Endothelial cell of umbilical vein (primary cell): Measurements from ENCODE around the gene RELCH. TPM values are rescaled to one million over a fixed set of nuclear protein-coding genes. Genes with fewer than 3 reads are reported as not detected.

Experiments used
- BruUV-seq: library from RNA; stranded (reverse); fragments of 400-500 nt; replicated peaks from 2 replicates; lab custom pipeline; 2021; lab: Mats Ljungman, UMichigan
- CTCF ChIA-PET: fragments of 300-600, 350-600 bp; sonication (Branson Sonifier 250); formaldehyde crosslinking; loops from one replicate; lab custom pipeline; 2021; ENCODE audit warnings: antibody characterized with exemption, inconsistent platforms; lab: Charles Lee
- POLR2A ChIA-PET: fragments of 300-600, 350-600 bp; sonication (Branson Sonifier 250); formaldehyde crosslinking; loops from one replicate; lab custom pipeline; 2021; ENCODE audit warnings: antibody characterized with exemption, inconsistent platforms; lab: Charles Lee
- DNase-seq: peaks from one replicate; pipeline ENCODE4 v3.0.0-alpha.2; 2011; ENCODE audit warnings: low read depth, low spot score
- FAIRE-seq: peaks from 2 replicates; lab custom pipeline; 2011; peaks lifted over from hg19 to GRCh38; lab: Jason Lieb, UNC
- H2AFZ ChIP-seq: 2 replicates; pipeline ENCODE4 v1.6.0; 2012; ENCODE audit warnings: low read depth, low read length, control low read depth, inconsistent platforms
- H3K27ac ChIP-seq: 2 replicates; pipeline ENCODE4 v1.5.1; 2011; ENCODE audit warnings: low read depth, mild to moderate bottlenecking, control low read depth, low read length, moderate library complexity; ENCODE audit not compliant: insufficient read depth
- H3K27me3 ChIP-seq, 2 experiments: 2 replicates each; pipeline versions ENCODE4 v1.6.0 to v1.6.1; 2011; ENCODE audit warnings: low read length in 2 of 2, mixed read lengths in 1 of 2; ENCODE audit not compliant: control insufficient read depth in 2 of 2, insufficient read depth in 2 of 2
- H3K36me3 ChIP-seq, 2 experiments: 2 replicates in 1 of 2; 3 replicates in 1 of 2; pipeline ENCODE4 v1.5.1; 2011; ENCODE audit warnings: low read length in 2 of 2, mild to moderate bottlenecking in 1 of 2, moderate library complexity in 1 of 2; ENCODE audit not compliant: control insufficient read depth in 2 of 2, insufficient read depth in 2 of 2; ENCODE audit errors: extremely low read depth in 1 of 2
- H3K4me1 ChIP-seq: 3 replicates; pipeline ENCODE4 v1.5.1; 2011; ENCODE audit warnings: mild to moderate bottlenecking, low read length; ENCODE audit not compliant: control insufficient read depth, insufficient read depth; ENCODE audit errors: extremely low read depth
- H3K4me2 ChIP-seq: 2 replicates; pipeline ENCODE4 v1.6.1; 2011; ENCODE audit warnings: low read length, control low read depth, mixed read lengths; ENCODE audit not compliant: insufficient read depth
- H3K4me3 ChIP-seq, 3 experiments: fragments of 200-600 bp in 1 of 3; sonication (generic), shearing (Covaris generic) in 1 of 3; replicated peaks in 1 of 3; 2 replicates each; pipeline ENCODE4 v1.5.1; 2011 to 2016; ENCODE audit warnings: control low read depth in 3 of 3, low read length in 3 of 3, mild to moderate bottlenecking in 2 of 3, inconsistent platforms in 1 of 3, low read depth in 1 of 3, moderate library complexity in 1 of 3; ENCODE audit not compliant: insufficient read depth in 1 of 3
- H3K79me2 ChIP-seq: 2 replicates; pipeline ENCODE4 v1.6.0; 2012; ENCODE audit warnings: low read length, inconsistent platforms; ENCODE audit not compliant: control insufficient read depth, insufficient read depth
- H3K9ac ChIP-seq: replicated peaks from 2 replicates; pipeline ENCODE3; 2011; ENCODE audit warnings: low read length, control low read depth; ENCODE audit not compliant: insufficient read depth; ENCODE audit errors: extremely low read depth
- H3K9me1 ChIP-seq: replicated peaks from 3 replicates; pipeline ENCODE4 v1.6.0; 2011; ENCODE audit warnings: mild to moderate bottlenecking, low read length; ENCODE audit not compliant: control insufficient read depth, insufficient read depth; ENCODE audit errors: extremely low read depth
- H3K9me3 ChIP-seq: replicated peaks from 2 replicates; pipeline ENCODE4 v1.5.1; 2012; ENCODE audit warnings: low read length, inconsistent platforms; ENCODE audit not compliant: control insufficient read depth, insufficient read depth
- H4K20me1 ChIP-seq: replicated peaks from 2 replicates; pipeline ENCODE3; 2011; ENCODE audit warnings: mild to moderate bottlenecking, low read length; ENCODE audit not compliant: control insufficient read depth, insufficient read depth; ENCODE audit errors: extremely low read depth
- CTCF ChIP-seq, 2 donors: IDR thresholded peaks; 1 replicate in 1 of 2; 2 replicates in 1 of 2; pipeline ENCODE4 v1.5.1; 2011; ENCODE audit warnings: low read length in 2 of 2, mild to moderate bottlenecking in 2 of 2, moderate library complexity in 2 of 2, control low read depth in 1 of 2, inconsistent platforms in 1 of 2, low read depth in 1 of 2; ENCODE audit not compliant: insufficient read depth in 1 of 2; ENCODE audit errors: extremely low read depth in 1 of 2
- EZH2 ChIP-seq: IDR thresholded peaks from 2 replicates; pipeline ENCODE4 v1.6.1; 2012; ENCODE audit warnings: borderline replicate concordance, low read depth, mild to moderate bottlenecking, moderate library complexity, low read length, inconsistent platforms; ENCODE audit not compliant: severe bottlenecking
- GATA2 ChIP-seq: IDR thresholded peaks from 2 replicates; pipeline ENCODE4 v1.7.0; 2011; ENCODE audit warnings: low read depth, mild to moderate bottlenecking, moderate library complexity, mixed read lengths, low read length; ENCODE audit not compliant: insufficient read length, insufficient read depth
- JUN ChIP-seq: IDR thresholded peaks from 2 replicates; pipeline ENCODE4 v1.6.1; 2011; ENCODE audit warnings: borderline replicate concordance, low read depth; ENCODE audit not compliant: insufficient read length, insufficient read depth
- MAX ChIP-seq: IDR thresholded peaks from 2 replicates; pipeline ENCODE4 v1.6.1; 2011; ENCODE audit not compliant: insufficient read depth, insufficient read length
- MYC ChIP-seq: IDR thresholded peaks from one replicate; pipeline ENCODE4 v1.6.1; 2011; ENCODE audit warnings: mild to moderate bottlenecking, low read depth, low read length
- POLR2A ChIP-seq: IDR thresholded peaks from 2 replicates; pipeline ENCODE4 v1.6.1; 2012; ENCODE audit warnings: low read depth, mild to moderate bottlenecking, control low read depth, low read length
- POLR2AphosphoS5 ChIP-seq: IDR thresholded peaks from 2 replicates; pipeline ENCODE4 v1.6.1; 2012; ENCODE audit warnings: low read depth, mild to moderate bottlenecking, control low read depth, low read length, moderate library complexity; ENCODE audit not compliant: insufficient read depth
- dilution Hi-C: fragments of 300-500 bp; cut with MboI; formaldehyde crosslinking; loops from one replicate; pipeline ENCODE4 v1.15.0; 2019; ENCODE audit warnings: low sequenced_read_pairs; ENCODE audit not compliant: extremely low pct_ligation_motif_present
- intact Hi-C: fragments of 100-400 bp; cut with micrococcal nuclease; formaldehyde crosslinking; loops from one replicate; pipeline ENCODE4 v1.10.0; 2022
- polyA plus RNA-seq, 4 experiments: library from polyadenylated mRNA; depleted of rRNA in 3 of 4; stranded (reverse) in 3 of 4; unstranded in 1 of 4; fragments of >200 nt; gene quantifications; 2 replicates each; pipeline versions ENCODE4 v1.2.1 to v1.2.3, GENCODE V29; 2011 to 2012; ENCODE audit warnings: missing spikeins in 1 of 4
- total RNA-seq: library from RNA; stranded (reverse); gene quantifications from 2 replicates; pipeline ENCODE4 v1.2.3, GENCODE V29; 2021

RELCH gene
- total and polyA plus RNA-seq, 2 donors (not counting 3 experiments of a cell fraction or from before 2014, with no cell fraction given): 6.6 to 25.2 TPM

- no peak for FAIRE-seq
- intact Hi-C loops: loop anchor here (5.0 kb wide), 1 partner anchor 77 kb away; no protein-coding TSS in a partner anchor
These were observed 138.1 kb downstream of the RELCH start, which contains the start of gene TNFRSF11A for GRCh38 chr18:62324917-62325805. TSS of gene TNFRSF11A (plus strand) at chr18:62325310. CDS start at chr18:62325353, 43 bp downstream.

More at GRCh38 chr18:62324917-62325805, 138.1 kb downstream of the RELCH start, which contains the start of gene TNFRSF11A:
- Histone ChIP-seq H3K4me1 (peaks cover 55% of the 10 kb centered on the region), H3K4me2 (peak within 1 kb of the TSS; percentile 74), H3K9me3 (no peaks in the 10 kb centered on the region), H3K27ac (no peak within 1 kb of the TSS), H3K9me1 (no peaks in the 10 kb centered on the region), H3K27me3 (no peaks in the 10 kb centered on the region), H4K20me1 (no peaks in the 10 kb centered on the region), H3K79me2 (no peaks in the 10 kb centered on the region), H2AFZ (peak within 1 kb of the TSS; percentile 95), H3K9ac (peak within 1 kb of the TSS; percentile 69), H3K4me3 (peak within 1 kb of the TSS; percentile 55 to 84 (median 83)), H3K36me3 (no peaks in the 10 kb centered on the region)
- no TSS peak for BruUV-seq
- ChIA-PET POLR2A (no interaction called here), CTCF (interaction anchor here (0.6 to 2.3 kb wide), 11 partner anchors 9 to 126 kb away, joined by 3 to 13 read pairs (median 4); no protein-coding TSS in a partner anchor)
- TF ChIP-seq POLR2A (no peak), MYC (no peak), CTCF (IDR thresholded peaks at IDR 0.05; ENCODE audit: extremely low read depth in 1 of 2, insufficient read depth in 1 of 2, low read depth in 1 of 2, low read length in 2 of 2) (peak; percentile 12 to 42), GATA2 (no peak), EZH2 (peak; percentile 20), JUN (no peak), POLR2AphosphoS5 (no peak), MAX (no peak)
- DNase-seq: peak; percentile 30
- dilution Hi-C loops: no loop called here
